Astrocyte of the hippocampus (primary cell): ENCODE results near the gene CPZ.
A peak's percentile ranks its signal among the peaks of the same experiment; 100 is the strongest.

ENCODE experiments used
- DNase-seq: peaks from one replicate; pipeline ENCODE4 v3.0.0; 2011; ENCODE audit warnings: low read depth, low spot score

CPZ gene

DNA sequence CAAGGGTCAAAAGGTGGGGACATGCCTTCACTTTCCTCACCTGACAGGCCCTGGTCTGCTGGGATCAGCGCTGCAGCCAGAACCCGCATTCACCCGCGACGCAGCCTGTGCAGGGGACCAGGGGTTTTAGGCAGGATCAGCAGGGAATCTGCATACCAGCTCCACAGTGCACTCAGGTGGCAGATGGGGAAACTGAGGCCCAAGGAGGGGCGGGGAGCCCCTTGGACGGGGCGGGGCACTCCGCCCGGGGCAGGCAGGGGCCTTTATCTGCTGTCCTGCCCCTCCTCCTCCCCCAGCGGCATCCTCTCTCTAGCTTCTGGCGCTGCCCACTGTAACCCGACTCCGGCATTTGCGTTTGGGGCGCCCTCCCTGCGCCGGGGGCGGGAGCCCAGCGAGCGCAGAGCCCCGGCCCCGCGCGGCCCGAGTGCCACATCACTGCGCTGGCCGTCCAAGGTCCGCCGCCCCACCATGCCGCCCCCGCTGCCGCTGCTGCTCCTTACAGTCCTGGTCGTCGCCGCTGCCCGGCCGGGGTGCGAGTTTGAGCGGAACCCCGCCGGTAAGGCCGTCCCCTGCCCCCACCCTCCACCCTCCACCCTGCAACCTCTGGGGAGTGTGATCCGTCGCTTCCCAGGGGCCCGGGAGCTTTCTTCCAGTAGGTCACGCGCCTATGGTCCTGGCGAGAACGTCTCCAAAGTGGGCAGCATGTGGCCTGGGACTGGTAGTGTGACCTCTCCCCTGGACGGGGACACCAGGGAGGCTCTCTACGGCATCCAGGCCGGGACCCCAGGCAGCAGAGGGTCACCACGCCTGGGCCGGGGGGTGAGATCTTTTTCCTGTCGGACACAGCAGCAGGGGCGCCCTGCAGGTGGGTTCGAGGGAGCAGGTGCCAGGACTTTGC is at the start of gene CPZ:
Gene CPZ (plus strand): TSS at position 400 of the 898 bp plus-strand sequence. CDS start 69 bp downstream, at position 469.
- peak; percentile 45 for DNase-seq

DNA sequence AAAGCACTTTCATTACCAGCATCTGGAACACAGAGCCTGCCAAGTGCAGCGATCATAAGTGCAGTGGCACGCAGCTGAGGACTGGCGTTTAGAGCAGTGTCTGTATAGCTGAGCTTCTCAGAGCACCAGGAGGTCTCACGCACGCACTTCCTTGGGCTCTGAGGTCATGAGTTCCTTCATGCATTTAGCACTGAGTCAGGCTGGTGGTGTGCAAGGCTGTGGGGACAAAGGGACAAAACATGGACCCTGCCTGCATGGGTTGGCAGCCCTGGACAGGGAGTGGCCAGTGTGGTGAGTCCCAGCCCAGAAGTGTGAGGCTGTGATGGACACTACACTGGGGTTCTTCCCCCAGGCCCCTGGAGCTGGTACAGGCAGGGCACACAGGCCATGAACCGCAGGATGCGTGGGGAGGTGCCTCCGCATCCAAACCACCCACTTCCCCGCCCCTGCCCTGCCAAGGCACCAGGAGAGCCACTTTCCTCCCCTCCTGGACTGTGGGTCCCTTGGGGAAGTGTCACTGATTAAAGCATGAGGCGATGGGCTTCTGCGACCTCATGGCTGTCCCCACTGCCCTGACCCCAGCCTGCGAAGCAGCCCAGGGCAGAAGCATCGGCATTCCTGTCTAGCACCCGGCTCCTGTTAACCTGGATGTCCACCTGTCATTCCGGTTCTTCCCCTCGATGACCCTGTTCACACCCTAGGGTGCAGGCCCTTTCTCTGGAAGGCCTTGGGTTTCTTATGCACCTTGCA is 49.6 kb upstream of the CPZ start:
- DNase-seq: no peak

DNA sequence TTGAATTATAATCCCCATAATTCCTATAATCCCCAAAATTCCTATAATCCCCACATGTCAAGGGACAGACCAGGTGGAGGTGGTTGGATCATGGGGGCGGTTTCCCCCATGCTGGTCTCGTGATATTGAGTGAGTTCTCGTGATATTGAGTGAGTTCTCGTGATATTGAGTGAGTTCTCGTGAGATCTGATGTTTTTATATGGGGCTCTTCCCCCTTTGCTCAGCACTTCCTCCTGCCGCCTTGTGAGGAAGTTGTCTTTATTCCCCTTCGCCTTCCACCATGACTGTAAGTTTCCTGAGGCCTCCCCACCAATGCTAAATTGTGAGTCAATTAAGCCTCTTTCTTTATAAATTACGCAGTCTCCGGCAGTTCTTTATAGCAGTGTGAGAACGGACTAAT is 48.9 kb upstream of the CPZ start:
- no peak for DNase-seq

DNA sequence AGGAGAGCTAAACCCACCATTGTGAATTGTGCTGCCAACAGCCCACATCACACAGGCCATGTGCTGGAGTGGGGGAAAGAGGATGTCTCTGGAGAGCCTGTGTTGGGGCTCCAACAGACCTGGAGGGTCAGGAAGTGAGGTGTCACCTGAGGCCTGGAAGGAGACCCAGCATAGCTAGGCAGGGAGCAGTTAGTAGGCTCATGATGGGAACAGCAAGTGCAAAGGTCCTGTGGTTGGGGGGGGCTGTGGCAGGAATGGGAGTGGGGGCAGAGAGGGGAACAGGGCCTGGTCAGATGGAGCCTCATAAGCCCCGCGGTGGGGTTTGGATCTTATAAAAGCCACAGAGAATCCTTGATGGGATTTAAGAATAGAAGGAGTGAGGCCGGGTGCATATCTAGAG is 48.3 kb upstream of the CPZ start:
- DNase-seq: no peak

DNA sequence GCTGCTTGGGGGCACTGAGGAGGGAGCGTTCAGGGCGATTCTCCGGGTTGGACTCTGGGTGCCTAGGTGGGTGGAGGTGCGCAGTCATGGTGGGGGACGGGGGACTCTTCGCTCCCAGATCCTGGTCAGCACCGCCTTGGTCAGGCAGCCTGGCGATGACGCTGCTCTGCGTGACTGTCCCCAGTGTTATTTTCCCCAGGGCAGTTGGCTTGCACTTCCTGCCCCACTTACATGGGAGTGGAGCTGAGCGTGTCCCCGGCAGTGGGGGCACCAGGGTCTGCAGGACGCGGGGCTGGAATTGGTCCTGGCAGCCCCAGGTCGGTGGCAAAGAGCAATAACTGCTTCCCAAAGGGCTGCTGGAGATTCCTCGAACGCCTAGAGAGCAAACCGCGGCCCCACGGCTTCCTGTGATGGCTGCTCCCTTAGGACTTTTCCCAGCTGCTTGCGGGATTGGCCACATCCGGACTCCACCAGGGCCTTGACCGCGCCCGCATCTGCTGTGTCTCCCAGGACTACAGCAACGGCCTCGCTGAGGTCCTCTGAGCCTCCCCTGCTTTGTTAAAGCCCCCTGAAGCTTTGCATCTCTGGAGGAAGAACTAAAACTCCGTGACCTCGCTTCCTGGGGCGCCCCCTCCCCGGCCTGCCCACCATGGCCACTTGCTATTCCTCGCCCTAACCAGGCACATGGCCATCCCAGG is 47.7 kb upstream of the CPZ start:
- DNase-seq: no peak

DNA sequence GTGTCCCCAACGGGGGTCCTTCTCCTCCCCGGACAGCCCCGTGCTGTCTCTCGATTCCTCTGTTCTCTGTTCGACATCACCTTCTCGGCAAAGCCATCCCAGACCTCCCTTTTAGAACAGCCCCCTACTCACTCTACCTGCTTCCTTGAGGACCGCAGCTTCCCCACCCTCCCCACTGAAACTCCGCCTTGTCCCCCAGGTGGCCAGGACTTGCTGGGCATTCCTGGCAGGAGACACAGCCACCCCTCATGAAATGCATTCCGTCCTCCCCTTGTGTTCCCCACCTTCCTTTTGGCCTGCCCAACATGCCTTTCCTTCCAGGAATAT is 47.2 kb upstream of the CPZ start:
- DNase-seq: no peak

DNA sequence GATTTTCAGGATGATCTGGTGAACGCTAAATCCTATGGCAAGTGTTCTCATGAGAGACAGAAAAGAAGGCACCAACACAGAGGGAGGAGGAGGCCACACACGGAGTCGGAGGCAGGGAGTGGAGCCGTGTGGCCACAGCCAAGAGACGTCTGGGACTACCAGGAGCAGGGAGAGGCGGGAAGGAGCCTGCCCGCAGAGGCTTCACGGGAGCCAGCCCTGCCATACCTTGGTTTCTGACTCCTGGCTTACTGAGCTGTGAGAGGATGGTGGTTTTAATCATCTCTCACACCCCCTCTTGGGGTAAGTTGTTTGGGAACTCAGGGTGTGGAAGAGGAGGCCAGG is 45.8 kb upstream of the CPZ start:
- DNase-seq: no peak

DNA sequence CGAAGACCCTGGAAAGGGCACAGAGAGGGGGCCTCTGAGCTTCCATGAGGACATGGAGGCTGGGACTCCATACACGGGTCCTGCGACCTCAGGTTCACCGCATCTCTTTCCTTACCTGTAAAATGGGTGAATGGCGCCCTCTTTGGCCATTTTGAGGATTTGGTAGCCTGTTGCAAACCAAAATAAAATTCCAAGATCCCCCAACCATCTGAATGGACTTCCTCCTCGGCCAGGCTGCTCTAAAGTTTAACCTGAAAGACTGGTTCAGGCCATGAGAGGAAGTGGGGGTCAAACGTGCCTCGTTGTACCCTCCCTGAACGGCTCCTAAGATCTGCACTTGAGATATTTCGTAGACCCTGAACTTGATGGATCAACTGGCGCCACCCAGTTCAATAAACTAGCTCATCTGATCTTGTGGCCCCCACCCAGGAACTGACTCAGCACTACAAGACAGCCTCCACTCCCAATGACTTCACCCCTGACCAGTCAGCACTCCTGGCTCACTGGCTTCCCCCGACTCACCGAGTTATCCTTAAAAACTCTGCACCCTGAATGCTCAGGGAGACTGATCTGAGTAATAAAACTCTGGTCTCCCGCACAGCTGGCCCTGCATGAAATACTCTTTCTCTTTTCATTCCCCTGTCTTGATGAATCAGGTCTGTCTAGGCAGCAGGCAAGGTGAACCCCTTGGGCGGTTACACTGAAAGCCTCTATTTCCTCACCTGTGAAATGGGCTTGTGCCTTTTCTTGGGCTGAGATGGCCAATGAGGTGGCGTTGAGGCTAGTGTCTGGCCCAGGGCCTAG is 45.3 kb upstream of the CPZ start:
- peak; percentile 32 for DNase-seq

DNA sequence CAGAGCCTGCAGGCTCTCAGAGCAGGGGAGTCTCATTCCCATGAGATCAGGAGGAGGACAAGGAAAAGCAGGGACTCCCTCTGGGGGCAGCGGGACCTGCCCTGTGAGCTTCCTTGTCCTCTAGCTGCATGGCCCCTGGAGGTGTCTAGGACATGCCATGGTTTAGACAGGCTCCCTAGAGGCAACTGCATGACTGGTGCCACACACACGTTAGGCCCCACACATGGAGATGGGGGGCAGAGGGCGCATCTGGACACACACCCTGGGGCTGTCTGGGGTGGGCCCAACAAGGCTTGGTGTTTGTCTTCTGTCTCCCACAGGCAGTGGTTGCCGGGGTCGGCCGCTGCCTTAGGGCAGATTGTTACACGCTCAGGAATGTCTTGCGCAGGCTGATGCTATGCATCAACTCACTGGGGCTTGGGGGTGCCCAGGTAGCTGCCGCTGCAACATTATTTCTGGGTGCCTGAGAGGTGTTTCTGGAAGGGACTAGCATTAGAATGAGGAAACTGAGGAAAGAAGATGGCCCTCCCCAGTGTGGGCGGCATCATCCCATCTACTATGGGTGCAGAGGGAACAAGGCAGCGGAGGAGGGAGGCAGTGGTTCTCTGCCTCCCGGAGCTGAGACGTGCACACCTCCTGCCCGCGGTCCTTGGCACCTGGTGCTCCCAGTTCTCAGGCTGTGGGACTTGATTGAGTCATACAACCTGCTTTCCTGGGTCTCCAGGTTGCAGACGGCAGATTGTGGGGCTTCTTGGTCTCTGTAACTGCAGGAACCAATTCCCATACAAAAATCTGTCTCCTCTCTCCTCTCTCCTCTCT is 44.4 kb upstream of the CPZ start:
- no peak for DNase-seq

DNA sequence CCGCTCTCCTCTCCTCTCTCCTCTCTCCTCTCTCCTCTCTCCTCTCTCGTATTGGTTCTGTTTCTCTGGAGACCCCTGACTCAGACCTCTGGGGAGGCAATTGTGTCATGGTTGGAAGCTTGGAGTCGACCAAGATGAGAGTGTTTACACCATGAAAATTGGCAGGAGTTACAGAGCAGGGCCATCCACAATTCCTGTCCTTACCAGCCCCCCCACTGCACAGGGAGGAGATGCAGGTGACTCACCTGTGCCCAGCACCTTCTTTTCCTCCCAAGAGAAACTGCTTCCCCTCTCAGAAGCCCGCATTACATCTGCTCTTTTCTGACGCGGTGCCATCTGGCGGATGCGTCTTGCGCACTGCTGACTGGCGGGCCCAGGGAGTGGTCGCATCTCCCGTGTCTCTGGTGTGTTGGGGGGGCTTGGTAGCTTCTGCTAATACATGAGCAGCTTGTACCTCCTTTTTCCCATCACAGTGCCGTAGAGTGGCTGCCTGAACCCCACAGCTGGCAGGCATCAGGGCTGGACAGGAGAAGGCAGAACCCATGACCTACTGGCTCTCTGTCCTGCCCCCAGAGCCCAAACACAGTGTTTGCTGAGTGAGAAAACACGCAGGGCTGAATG is 43.7 kb upstream of the CPZ start:
- DNase-seq: no peak

DNA sequence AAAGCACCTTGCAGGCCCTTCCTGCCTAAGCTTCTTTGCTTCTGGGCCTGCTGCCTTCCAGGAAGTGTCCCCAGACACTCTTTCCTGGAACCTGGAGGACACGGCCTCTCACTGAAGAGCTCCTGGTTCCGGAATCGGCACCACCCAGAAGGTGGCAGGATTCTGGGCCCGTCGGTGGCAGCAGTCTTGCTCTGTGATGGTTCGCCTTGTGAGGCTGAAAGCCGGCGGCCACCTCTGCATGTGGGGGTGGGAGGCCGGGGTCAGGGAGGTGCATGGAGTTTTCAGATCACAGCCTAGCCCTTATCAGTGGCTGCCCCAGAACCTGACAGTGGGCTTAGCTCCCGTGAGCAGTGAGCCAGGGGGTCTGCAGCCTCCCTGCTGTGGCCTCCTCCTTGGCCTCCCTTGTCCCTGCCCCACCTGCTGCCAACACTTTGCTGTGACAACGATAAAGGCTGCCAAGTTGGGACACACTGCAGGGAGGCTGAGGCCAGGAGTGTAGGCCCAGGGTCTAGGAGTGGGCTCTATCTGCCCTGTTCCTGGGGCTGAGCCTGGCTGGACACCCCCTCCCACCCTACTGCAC is 43.1 kb upstream of the CPZ start:
- DNase-seq: no peak

DNA sequence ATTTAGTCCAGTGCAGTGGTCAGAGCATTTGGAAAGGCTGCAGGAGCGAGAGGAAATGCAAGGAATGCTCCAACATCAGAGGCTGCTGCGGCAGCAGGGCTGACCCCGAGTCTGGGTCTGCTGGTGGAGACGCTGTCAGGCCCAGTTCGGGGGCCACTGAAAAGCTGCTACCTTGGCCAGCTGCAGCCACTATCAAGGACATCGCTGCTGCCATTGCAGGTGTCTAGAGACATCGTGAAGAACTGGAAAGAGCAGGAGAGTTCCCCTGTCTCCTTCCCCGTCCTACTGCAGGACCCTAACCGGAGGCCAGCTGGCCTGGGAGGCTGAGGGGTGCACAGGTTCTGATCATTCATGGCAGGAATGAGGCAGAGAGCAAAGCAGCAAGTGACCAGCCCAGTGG is 41.9 kb upstream of the CPZ start:
- DNase-seq: peak; percentile 22

DNA sequence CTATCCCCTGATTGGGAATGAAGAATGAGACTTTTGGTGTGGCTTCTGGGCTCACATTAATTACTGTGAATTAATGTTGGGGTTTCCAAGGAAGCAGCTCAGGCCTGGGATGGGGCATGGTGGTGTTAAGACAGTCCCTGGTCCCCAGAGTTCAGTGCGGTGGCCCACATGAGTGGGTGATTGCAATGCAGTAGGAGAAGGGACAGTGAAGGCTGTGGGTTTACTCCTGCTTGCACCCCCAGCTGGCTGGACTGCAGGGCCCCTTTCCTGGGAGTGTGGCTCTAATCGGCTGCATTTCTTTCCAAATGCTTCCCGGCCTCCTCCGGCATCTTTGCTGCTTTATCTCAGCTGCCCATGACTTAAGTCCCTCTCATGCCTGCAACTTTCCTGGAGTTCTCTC is 40.5 kb upstream of the CPZ start:
- DNase-seq: no peak

DNA sequence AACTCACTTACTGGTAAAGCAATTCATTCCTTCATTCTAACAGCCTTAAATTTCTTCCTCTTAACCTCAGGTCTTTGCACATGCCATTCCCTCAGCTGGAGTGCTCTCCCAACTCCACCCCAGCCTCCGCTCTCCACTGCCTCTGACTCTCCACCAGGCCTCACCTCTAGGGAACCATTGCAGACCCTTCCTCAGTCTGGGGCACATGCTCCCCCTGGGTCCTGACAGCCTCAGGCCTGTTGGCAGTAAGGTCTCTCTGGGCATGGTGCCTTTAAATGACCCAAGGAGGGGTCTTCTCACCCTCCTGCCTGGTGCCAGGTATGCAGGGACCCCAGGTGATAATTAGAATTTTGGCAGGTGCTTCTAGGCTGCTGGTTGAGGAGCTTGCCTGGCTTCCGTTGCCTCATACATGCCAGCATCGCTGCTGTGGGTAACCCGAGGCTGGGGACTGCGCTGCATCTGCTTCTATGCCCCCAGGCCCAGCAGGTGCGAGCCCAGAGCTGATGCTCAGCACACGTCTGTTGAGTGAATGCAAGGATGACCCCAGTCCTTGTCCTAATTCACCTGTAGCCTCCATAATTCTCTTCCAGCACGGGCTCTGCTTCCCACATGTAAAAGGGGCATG is 39.9 kb upstream of the CPZ start:
- DNase-seq: no peak

DNA sequence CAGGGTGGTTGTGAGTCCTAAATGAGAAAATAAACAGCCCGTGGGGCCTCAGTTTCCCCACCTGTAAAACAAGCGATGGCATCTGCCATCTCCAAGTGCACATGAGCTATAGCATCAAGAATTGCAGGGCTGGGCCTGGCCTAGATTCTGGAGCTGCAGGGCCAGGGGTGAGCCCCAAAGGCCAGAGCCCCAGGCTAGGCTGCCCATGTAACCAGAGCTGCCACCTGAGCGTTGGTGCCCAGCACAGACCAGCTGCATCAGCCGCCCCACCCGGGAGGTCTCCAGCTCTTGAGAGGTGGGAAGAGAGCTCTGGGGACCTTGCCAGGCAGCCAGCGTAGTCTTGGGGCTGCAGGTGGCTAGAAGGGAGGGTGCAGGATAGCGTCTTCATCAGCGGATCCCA is 39.3 kb upstream of the CPZ start:
- DNase-seq: no peak

DNA sequence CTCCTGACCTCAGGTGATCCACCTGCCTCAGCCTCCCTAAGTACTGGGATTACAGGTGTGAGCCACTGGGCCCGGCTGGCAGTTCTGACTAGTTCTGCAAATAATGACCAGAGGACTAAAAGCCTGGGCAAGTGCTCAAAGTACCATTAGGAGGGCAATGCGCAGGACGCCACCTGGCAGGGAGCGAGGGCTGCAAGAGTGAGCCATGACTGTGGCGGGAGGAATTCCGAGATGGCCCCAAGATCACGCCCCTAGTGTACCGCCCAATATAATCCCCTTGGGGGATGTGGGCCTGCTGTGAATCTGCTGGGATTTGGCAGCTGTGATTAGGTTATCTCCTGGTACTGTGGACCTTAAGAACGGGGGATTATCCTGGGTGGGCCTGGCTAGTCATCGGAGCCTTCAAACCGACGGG is 38.6 kb upstream of the CPZ start:
- DNase-seq: no peak

DNA sequence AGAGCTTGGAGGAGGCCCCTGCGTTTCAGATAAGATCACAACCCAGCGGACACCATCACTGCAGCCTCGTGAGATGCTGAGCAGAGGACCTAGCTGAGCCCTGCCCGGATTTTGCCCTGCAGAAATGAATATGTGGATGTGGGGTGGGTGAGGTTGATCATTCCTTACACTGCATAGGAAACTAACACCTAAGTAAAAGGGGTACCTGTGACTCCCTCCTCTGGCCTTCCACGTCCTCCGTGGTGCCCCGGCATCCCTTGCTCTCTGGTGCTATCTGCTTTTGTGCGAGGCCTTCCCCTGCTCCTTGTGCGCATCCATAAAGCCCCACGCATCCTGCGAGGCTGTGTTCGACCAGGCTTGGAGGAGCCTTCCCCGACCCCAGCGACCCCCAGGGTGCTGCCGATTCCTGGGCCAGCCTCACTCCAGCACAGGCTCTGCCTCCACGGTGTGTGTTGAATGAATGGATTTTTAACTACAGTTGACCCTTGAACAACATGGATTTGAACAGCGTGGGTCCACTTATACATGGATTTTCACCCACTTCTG is 37.9 kb upstream of the CPZ start:
- no peak for DNase-seq

DNA sequence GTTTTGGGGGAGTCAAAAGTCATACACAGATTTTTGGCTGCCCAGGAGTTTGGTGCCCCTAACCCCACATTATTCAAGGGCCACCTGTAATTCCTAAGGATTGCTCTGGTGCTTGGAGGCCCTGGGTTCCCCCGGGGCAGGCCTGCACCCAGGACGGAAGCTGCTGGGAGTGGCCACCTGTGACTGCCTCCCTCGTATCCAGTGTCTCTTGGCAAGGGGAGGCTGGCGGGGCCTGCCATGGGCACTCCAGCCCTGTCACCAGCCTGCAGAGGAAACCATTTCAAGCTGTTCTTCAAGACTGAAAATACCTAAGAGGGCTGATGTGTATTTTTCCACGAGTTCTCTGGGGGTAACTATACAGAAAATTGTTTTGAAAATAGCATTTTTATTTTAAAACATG is 36.8 kb upstream of the CPZ start:
- DNase-seq: no peak
